Endodermal cell (in vitro differentiated cells): ENCODE measurements around the gene MAPRE2. TPM values are rescaled to one million over a fixed set of nuclear protein-coding genes. Genes with fewer than 3 reads are reported as not detected.

ENCODE experiments used
- DNase-seq: peaks from one replicate; pipeline ENCODE4 v3.0.0-alpha.2; 2017
- H3K27ac ChIP-seq: 2 replicates; pipeline ENCODE4 v1.5.1; 2013; ENCODE audit warnings: mild to moderate bottlenecking, low read depth, low read length, moderate library complexity
- H3K27me3 ChIP-seq: 2 replicates; pipeline ENCODE4 v1.6.1; 2013; ENCODE audit warnings: mild to moderate bottlenecking, low read length, moderate library complexity; ENCODE audit not compliant: insufficient read depth, control insufficient read depth, poor library complexity, severe bottlenecking
- H3K36me3 ChIP-seq: 2 replicates; pipeline ENCODE4 v1.7.0; 2013; ENCODE audit warnings: mild to moderate bottlenecking, low read length, moderate library complexity; ENCODE audit not compliant: control insufficient read depth, insufficient read depth
- H3K4me1 ChIP-seq: one replicate; pipeline ENCODE4 v1.7.0; 2013; ENCODE audit warnings: low read length; ENCODE audit not compliant: control insufficient read depth, insufficient read depth
- H3K4me3 ChIP-seq: 2 replicates; pipeline ENCODE4 v1.5.1; 2013; ENCODE audit warnings: mild to moderate bottlenecking, low read length, moderate library complexity
- H3K9ac ChIP-seq: 2 replicates; pipeline ENCODE4 v1.6.1; 2013; ENCODE audit warnings: mild to moderate bottlenecking, low read length, moderate library complexity; ENCODE audit not compliant: poor library complexity, severe bottlenecking; ENCODE audit errors: extremely low read depth
- H3K9me3 ChIP-seq: 2 replicates; pipeline ENCODE4 v1.6.1; 2013; ENCODE audit warnings: mild to moderate bottlenecking, low read length, moderate library complexity; ENCODE audit not compliant: control insufficient read depth
- H3K27ac Mint-ChIP-seq: 2 replicates; pipeline ENCODE4 v1.8.0; 2020; ENCODE audit warnings: mixed read lengths
- H3K27me3 Mint-ChIP-seq: 2 replicates; pipeline ENCODE4 v1.8.0; 2021; ENCODE audit warnings: mild to moderate bottlenecking, mixed read lengths; ENCODE audit not compliant: insufficient read depth
- H3K36me3 Mint-ChIP-seq: 2 replicates; pipeline ENCODE4 v1.8.0; 2020; ENCODE audit warnings: low read depth, mixed read lengths
- H3K4me1 Mint-ChIP-seq: 2 replicates; pipeline ENCODE4 v1.8.0; 2020; ENCODE audit warnings: mixed read lengths
- H3K4me3 Mint-ChIP-seq: 2 replicates; pipeline ENCODE4 v1.8.0; 2020; ENCODE audit warnings: mild to moderate bottlenecking, moderate library complexity, mixed read lengths
- H3K9me3 Mint-ChIP-seq: 2 replicates; pipeline ENCODE4 v1.8.0; 2020; ENCODE audit warnings: mild to moderate bottlenecking, mixed read lengths
- WGBS, 2 experiments: methylation state at CpG; one replicate each; pipeline versions ENCODE4 v1.1.5 to v1.1.7; 2013; ENCODE audit warnings: missing lambda C conversion rate in 2 of 2, mixed read lengths in 1 of 2; ENCODE audit not compliant: insufficient coverage in 1 of 2, insufficient read length in 1 of 2; 5-methylcytosine and 5-hydroxymethylcytosine counted together
- total RNA-seq, 2 donors: library from RNA; stranded (reverse); fragmentation: NEBNext Ultra II Directional in 1 of 2; extraction: Animal tissue kit (Norgen Biotek cat#: 25700) in 1 of 2; gene quantifications; 2 replicates in 1 of 2; 3 replicates in 1 of 2; pipeline ENCODE4 v1.2.1, GENCODE V29; 2021
- TF ChIP-seq, protein P1 (sequence below): fragments of 200-600 bp; sonication (generic); conservative IDR thresholded peaks from 2 replicates; pipeline ENCODE4 v1.5.0; 2021; ENCODE audit warnings: antibody characterized with exemption, mild to moderate bottlenecking

Gene MAPRE2
- total RNA-seq, 2 donors from 2014 or later, result 15.2 to 16.5 TPM

DNA sequence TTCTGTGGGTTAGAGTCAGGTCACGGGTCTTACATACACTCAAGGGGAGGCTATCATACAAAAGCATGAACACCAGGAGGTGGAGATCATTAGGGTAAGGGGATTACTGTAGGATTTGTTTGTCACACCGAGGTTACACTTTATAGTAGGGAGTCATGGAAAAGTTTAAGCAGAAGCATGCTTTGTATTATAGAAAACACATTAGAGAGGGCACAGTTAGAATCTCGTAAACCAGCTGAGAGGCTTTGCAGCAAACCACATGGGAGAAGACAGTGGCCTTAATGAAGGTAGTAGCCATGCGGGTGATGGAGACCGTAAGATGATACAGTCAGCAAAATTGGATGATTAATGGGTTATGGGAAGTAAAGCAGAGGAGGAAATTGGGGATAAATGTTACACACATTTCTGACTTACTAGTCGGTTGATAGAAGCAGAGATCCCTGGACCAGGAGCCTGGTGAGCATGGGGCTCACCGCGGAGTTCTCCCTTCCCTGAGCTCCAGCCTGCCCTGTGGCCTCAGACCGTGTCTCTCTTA lies 75.6 kb downstream of the MAPRE2 start:
- Mint-ChIP-seq H3K4me1 (no peaks in the 10 kb centered on the region), H3K27me3 (no peaks in the 10 kb centered on the region), H3K9me3 (peaks cover 7% of the 10 kb centered on the region), H3K4me3 (no peak overlapping the region), H3K27ac (no peak overlapping the region), H3K36me3 (no peaks in the 10 kb centered on the region)
- Histone ChIP-seq H3K4me3 (no peak overlapping the region), H3K27ac (no peak overlapping the region), H3K9ac (no peak overlapping the region), H3K27me3 (no peaks in the 10 kb centered on the region), H3K9me3 (no peaks in the 10 kb centered on the region), H3K4me1 (no peaks in the 10 kb centered on the region), H3K36me3 (no peaks in the 10 kb centered on the region)
- TF ChIP-seq, protein P1, sequence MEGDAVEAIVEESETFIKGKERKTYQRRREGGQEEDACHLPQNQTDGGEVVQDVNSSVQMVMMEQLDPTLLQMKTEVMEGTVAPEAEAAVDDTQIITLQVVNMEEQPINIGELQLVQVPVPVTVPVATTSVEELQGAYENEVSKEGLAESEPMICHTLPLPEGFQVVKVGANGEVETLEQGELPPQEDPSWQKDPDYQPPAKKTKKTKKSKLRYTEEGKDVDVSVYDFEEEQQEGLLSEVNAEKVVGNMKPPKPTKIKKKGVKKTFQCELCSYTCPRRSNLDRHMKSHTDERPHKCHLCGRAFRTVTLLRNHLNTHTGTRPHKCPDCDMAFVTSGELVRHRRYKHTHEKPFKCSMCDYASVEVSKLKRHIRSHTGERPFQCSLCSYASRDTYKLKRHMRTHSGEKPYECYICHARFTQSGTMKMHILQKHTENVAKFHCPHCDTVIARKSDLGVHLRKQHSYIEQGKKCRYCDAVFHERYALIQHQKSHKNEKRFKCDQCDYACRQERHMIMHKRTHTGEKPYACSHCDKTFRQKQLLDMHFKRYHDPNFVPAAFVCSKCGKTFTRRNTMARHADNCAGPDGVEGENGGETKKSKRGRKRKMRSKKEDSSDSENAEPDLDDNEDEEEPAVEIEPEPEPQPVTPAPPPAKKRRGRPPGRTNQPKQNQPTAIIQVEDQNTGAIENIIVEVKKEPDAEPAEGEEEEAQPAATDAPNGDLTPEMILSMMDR, result no peak
- 97 to 98% methylated on average over 6 to 9 of the region's 9 CpGs for WGBS, 2 experiments
- DNase-seq, result no peak

DNA sequence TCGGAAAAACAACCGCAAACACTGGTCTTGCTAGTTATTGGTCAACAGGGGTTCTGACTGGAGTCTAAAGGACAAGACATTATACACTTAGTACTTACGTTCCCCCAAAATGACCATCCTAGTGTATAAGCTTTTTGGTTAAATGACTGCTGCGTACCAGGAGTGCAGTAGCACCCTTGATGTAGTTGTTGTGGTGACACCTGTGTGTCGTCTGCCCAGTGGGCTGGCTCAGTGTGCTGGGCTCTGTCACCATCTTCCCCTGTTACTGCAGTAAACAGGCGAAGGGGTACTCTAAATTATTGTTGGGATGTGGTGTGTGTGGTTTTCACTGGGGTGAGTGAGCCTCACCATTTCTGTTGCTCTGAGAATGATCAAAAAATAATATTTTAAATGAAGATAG lies 76.2 kb downstream of the MAPRE2 start:
- WGBS, 2 experiments, result 90 to 92% methylated on average over 2 to 6 of the region's 6 CpGs
- Mint-ChIP-seq H3K4me3 (no peak overlapping the region), H3K27me3 (no peaks in the 10 kb centered on the region), H3K27ac (no peak overlapping the region), H3K9me3 (peaks cover 2% of the 10 kb centered on the region), H3K4me1 (no peaks in the 10 kb centered on the region), H3K36me3 (no peaks in the 10 kb centered on the region)
- TF ChIP-seq, protein P1, result no peak
- no peaks in the 10 kb centered on the region for H3K27me3 ChIP-seq
- H3K36me3 ChIP-seq, result no peaks in the 10 kb centered on the region
- no peak for DNase-seq
- no peak overlapping the region for H3K9ac ChIP-seq
- H3K27ac ChIP-seq, result no peak overlapping the region
- no peaks in the 10 kb centered on the region for H3K9me3 ChIP-seq
- no peaks in the 10 kb centered on the region for H3K4me1 ChIP-seq
- H3K4me3 ChIP-seq, result no peak overlapping the region

DNA sequence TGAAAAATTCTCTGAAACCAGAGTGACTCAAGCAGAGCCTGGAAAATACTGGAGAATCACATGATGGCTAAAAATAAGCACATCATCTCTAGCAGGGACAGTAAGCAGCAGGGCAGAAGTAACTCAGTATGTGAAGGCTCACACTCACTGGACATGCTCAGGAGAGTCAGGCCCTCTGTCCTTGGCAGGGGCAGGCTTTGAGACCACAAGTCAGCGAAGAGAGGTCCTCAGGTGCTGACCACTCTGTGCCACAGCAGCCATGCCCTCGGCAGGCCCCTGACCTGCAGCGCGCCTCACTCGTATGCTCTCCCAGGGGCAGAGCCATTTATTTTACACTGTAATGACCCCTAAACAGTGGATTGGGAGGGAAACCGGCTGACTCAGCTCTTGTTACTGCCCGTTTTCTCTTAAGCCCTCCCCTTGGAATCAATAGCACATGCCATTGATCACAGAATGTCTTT lies 76.8 kb downstream of the MAPRE2 start:
- Histone ChIP-seq H3K4me1 (no peaks in the 10 kb centered on the region), H3K9ac (no peak overlapping the region), H3K9me3 (no peaks in the 10 kb centered on the region), H3K27me3 (no peaks in the 10 kb centered on the region), H3K27ac (no peak overlapping the region), H3K36me3 (no peaks in the 10 kb centered on the region), H3K4me3 (no peak overlapping the region)
- H3K27ac Mint-ChIP-seq, result no peak overlapping the region
- no peak overlapping the region for H3K4me3 Mint-ChIP-seq
- no peaks in the 10 kb centered on the region for H3K9me3 Mint-ChIP-seq
- TF ChIP-seq, protein P1, result no peak
- H3K27me3 Mint-ChIP-seq, result no peaks in the 10 kb centered on the region
- WGBS, 2 experiments, result 82 to 84% methylated on average over 5 to 7 of the region's 7 CpGs
- H3K36me3 Mint-ChIP-seq, result no peaks in the 10 kb centered on the region
- DNase-seq, result no peak
- no peaks in the 10 kb centered on the region for H3K4me1 Mint-ChIP-seq
